Activated CD4-positive, alpha-beta T cell treated with anti-CD3 and anti-CD28 coated beads, Interleukin-2, amount 50 U/mL, for 4 hours (primary cell): ENCODE data around the gene KLHL22.
"Not testable (repeated sequence)": the region's sequence is repeated elsewhere in the genome, so short reads cannot be mapped to it uniquely, and the experiment has no call there.

Source experiments
- DNase-seq, 2 experiments: peaks; one replicate each; pipeline ENCODE4 v3.0.0-alpha.2; 2020

KLHL22 gene

GRCh38 chr22:20523086-20523983, 27.7 kb upstream of the KLHL22 start:
- peak in 1 of 2 experiments; percentile 15 for DNase-seq

- DNase-seq = no peak
Observed at GRCh38 chr22:20522134-20523004, 26.8 kb upstream of the KLHL22 start.

- peak; percentile 16 to 34 for DNase-seq
Observed at GRCh38 chr22:20520093-20520511, 24.5 kb upstream of the KLHL22 start.

- no peak for DNase-seq
Observed at GRCh38 chr22:20519558-20519957, 24.0 kb upstream of the KLHL22 start.

- DNase-seq = no peak
Observed at GRCh38 chr22:20517841-20518592, 22.4 kb upstream of the KLHL22 start.

GRCh38 chr22:20517422-20517821, 21.8 kb upstream of the KLHL22 start:
- DNase-seq = no peak

- DNase-seq = no peak
Observed at GRCh38 chr22:20516399-20516798, 20.8 kb upstream of the KLHL22 start.

- no peak for DNase-seq
Observed at GRCh38 chr22:20514658-20515406, 19.2 kb upstream of the KLHL22 start.

- no peak for DNase-seq
Observed at GRCh38 chr22:20511578-20512229, 16.1 kb upstream of the KLHL22 start.

- no peak for DNase-seq
Observed at GRCh38 chr22:20510811-20511577, 15.4 kb upstream of the KLHL22 start.

GRCh38 chr22:20509344-20510047, 13.9 kb upstream of the KLHL22 start:
- peak; percentile 62 to 64 for DNase-seq

GRCh38 chr22:20508815-20509271, 13.2 kb upstream of the KLHL22 start:
- no peak for DNase-seq

GRCh38 chr22:20508067-20508755, 12.6 kb upstream of the KLHL22 start:
- DNase-seq = not testable (repeated sequence)

- DNase-seq = peak; percentile 84 to 85
Observed at GRCh38 chr22:20507253-20508066, 11.9 kb upstream of the KLHL22 start, which contains the start of gene MED15. MED15 (plus strand) TSS chr22:20507610; CDS start chr22:20507679, 69 bp downstream.

GRCh38 chr22:20506543-20507252, 11.1 kb upstream of the KLHL22 start:
- DNase-seq = no peak

- not testable (repeated sequence) for DNase-seq
Observed at GRCh38 chr22:20504293-20504922, 8.8 kb upstream of the KLHL22 start.

GRCh38 chr22:20503816-20504215, 8.2 kb upstream of the KLHL22 start:
- DNase-seq = no peak
